H1 (cell line): ENCODE measurements around the gene OR9A2. TPM values are rescaled to one million over a fixed set of nuclear protein-coding genes. Genes with fewer than 3 reads are reported as not detected.
"Not testable (repeated sequence)": the region's sequence is repeated elsewhere in the genome, so short reads cannot be mapped to it uniquely, and the experiment has no call there.

Experiments used
- CTCF ChIA-PET: fragments of 300-600 bp; sonication (Branson Sonifier 250); formaldehyde crosslinking; loops from one replicate; lab custom pipeline; 2021; ENCODE audit not compliant: partially characterized antibody; lab: Charles Lee
- POLR2A ChIA-PET: fragments of 300-600 bp; sonication (Branson Sonifier 250); formaldehyde crosslinking; loops from one replicate; lab custom pipeline; 2021; ENCODE audit warnings: inconsistent platforms; ENCODE audit not compliant: partially characterized antibody; lab: Charles Lee
- DNase-seq, 2 experiments: peaks; one replicate each; pipeline versions ENCODE4 v3.0.0 to v3.0.0-alpha.2; 2010 to 2022; ENCODE audit warnings: low spot score in 2 of 2, low read depth in 1 of 2, mixed read lengths in 1 of 2
- FAIRE-seq: peaks from 2 replicates; lab custom pipeline; 2011; peaks lifted over from hg19 to GRCh38; lab: Jason Lieb, UNC
- H2AFZ ChIP-seq: 2 replicates; pipeline ENCODE4 v1.8.1; 2012; ENCODE audit warnings: low read length, inconsistent platforms
- H2AK5ac ChIP-seq: 2 replicates; pipeline ENCODE4 v1.6.1; 2013; ENCODE audit warnings: low read depth, low read length
- H2BK120ac ChIP-seq: replicated peaks from 2 replicates; pipeline ENCODE3; 2013; ENCODE audit warnings: low read depth, low read length, inconsistent platforms
- H2BK12ac ChIP-seq: 2 replicates; pipeline ENCODE4 v1.6.1; 2013; ENCODE audit warnings: low read depth, low read length
- H2BK15ac ChIP-seq: 2 replicates; pipeline ENCODE4 v1.6.1; 2013; ENCODE audit warnings: low read length
- H2BK20ac ChIP-seq: 2 replicates; pipeline ENCODE4 v1.6.1; 2013; ENCODE audit warnings: low read length
- H2BK5ac ChIP-seq: 2 replicates; pipeline ENCODE4 v1.6.1; 2013; ENCODE audit warnings: low read depth, low read length
- H3K14ac ChIP-seq: 2 replicates; pipeline ENCODE4 v1.6.1; 2013; ENCODE audit warnings: inconsistent platforms; ENCODE audit not compliant: insufficient read length
- H3K18ac ChIP-seq: 2 replicates; pipeline ENCODE4 v1.6.1; 2013; ENCODE audit warnings: low read length; ENCODE audit errors: extremely low read depth
- H3K23ac ChIP-seq: 2 replicates; pipeline ENCODE4 v1.6.1; 2013; ENCODE audit warnings: inconsistent platforms; ENCODE audit not compliant: insufficient read length
- H3K23me2 ChIP-seq: 2 replicates; pipeline ENCODE4 v1.6.1; 2013; ENCODE audit warnings: low read depth, low read length
- H3K27ac ChIP-seq: 2 replicates; pipeline ENCODE4 v1.6.1; 2011; ENCODE audit warnings: low read depth, low read length, inconsistent platforms
- H3K27me3 ChIP-seq, 4 experiments: replicated peaks in 1 of 4; 1 replicate in 1 of 4; 2 replicates in 3 of 4; pipeline versions ENCODE4 v1.6.1 to v1.8.1; 2011 to 2013; ENCODE audit warnings: low read length in 3 of 4, mild to moderate bottlenecking in 3 of 4, inconsistent platforms in 2 of 4, mixed read lengths in 2 of 4, moderate library complexity in 1 of 4; ENCODE audit not compliant: control insufficient read depth in 3 of 4, insufficient read depth in 3 of 4; ENCODE audit errors: extremely low read depth in 1 of 4
- H3K36me3 ChIP-seq, 4 experiments: 2 replicates each; pipeline versions ENCODE4 v1.6.1 to v1.8.1; 2011 to 2013; ENCODE audit warnings: mild to moderate bottlenecking in 4 of 4, low read length in 3 of 4, moderate library complexity in 2 of 4, control low read depth in 1 of 4, inconsistent platforms in 1 of 4; ENCODE audit not compliant: insufficient read depth in 4 of 4, control insufficient read depth in 2 of 4
- H3K4ac ChIP-seq: replicated peaks from 2 replicates; pipeline ENCODE3; 2013; ENCODE audit warnings: low read length, low read depth, mixed read lengths, inconsistent platforms; ENCODE audit not compliant: insufficient read length
- H3K4me1 ChIP-seq, 4 experiments: replicated peaks in 1 of 4; 1 replicate in 1 of 4; 2 replicates in 3 of 4; pipeline versions ENCODE4 v1.6.1 to v1.8.1; 2011 to 2013; ENCODE audit warnings: low read length in 3 of 4, inconsistent platforms in 2 of 4, mixed read lengths in 1 of 4; ENCODE audit not compliant: insufficient read depth in 4 of 4, control insufficient read depth in 3 of 4
- H3K4me2 ChIP-seq, 2 experiments: 2 replicates each; pipeline versions ENCODE4 v1.6.1 to v1.8.1; 2011 to 2013; ENCODE audit warnings: low read depth in 2 of 2, low read length in 2 of 2, control low read depth in 1 of 2, inconsistent platforms in 1 of 2, mild to moderate bottlenecking in 1 of 2; ENCODE audit not compliant: insufficient read depth in 1 of 2
- H3K4me3 ChIP-seq, 4 experiments: fragments of 200-600, 300-600 bp in 1 of 4; sonication (generic), shearing (Covaris generic), sonication (Bioruptor Twin) in 1 of 4; 2 replicates each; pipeline versions ENCODE4 v1.5.1 to v1.8.1; 2011 to 2016; ENCODE audit warnings: low read length in 4 of 4, low read depth in 3 of 4, control low read depth in 2 of 4, inconsistent platforms in 2 of 4, mild to moderate bottlenecking in 2 of 4, mixed read lengths in 1 of 4, moderate library complexity in 1 of 4; ENCODE audit not compliant: insufficient read depth in 2 of 4; ENCODE audit errors: extremely low read depth in 1 of 4
- H3K56ac ChIP-seq: replicated peaks from 2 replicates; pipeline ENCODE3; 2013; ENCODE audit warnings: low read depth, mild to moderate bottlenecking, mixed read lengths, low read length, inconsistent platforms; ENCODE audit not compliant: insufficient read length
- H3K79me1 ChIP-seq: 2 replicates; pipeline ENCODE4 v1.6.1; 2013; ENCODE audit warnings: low read depth, low read length, control low read depth
- H3K79me2 ChIP-seq, 2 experiments: 2 replicates each; pipeline versions ENCODE4 v1.6.1 to v1.8.1; 2012 to 2013; ENCODE audit warnings: low read length in 2 of 2, mild to moderate bottlenecking in 2 of 2, inconsistent platforms in 1 of 2; ENCODE audit not compliant: insufficient read depth in 2 of 2, control insufficient read depth in 1 of 2
- H3K9ac ChIP-seq, 4 experiments: replicated peaks in 1 of 4; 1 replicate in 1 of 4; 2 replicates in 3 of 4; pipeline versions ENCODE4 v1.6.1 to v1.8.1; 2011 to 2013; ENCODE audit warnings: low read depth in 3 of 4, low read length in 3 of 4, control low read depth in 2 of 4, mild to moderate bottlenecking in 2 of 4, moderate library complexity in 2 of 4, inconsistent platforms in 1 of 4; ENCODE audit errors: extremely low read depth in 1 of 4
- H3K9me3 ChIP-seq, 2 experiments: 2 replicates each; pipeline versions ENCODE4 v1.6.1 to v1.8.1; 2012 to 2013; ENCODE audit warnings: mild to moderate bottlenecking in 2 of 2, moderate library complexity in 2 of 2, control low read depth in 1 of 2, inconsistent platforms in 1 of 2, low read depth in 1 of 2, low read length in 1 of 2, mixed read lengths in 1 of 2; ENCODE audit not compliant: insufficient read depth in 2 of 2
- H4K20me1 ChIP-seq, 2 experiments: replicated peaks in 1 of 2; 2 replicates each; pipeline versions ENCODE3 to v1.8.1; 2011 to 2013; ENCODE audit warnings: inconsistent platforms in 2 of 2, low read length in 2 of 2, mild to moderate bottlenecking in 1 of 2; ENCODE audit not compliant: insufficient read depth in 2 of 2, control insufficient read depth in 1 of 2
- H4K5ac ChIP-seq: 2 replicates; pipeline ENCODE4 v1.6.1; 2013; ENCODE audit warnings: low read length, low read depth, mixed read lengths, inconsistent platforms; ENCODE audit not compliant: insufficient read length
- H4K8ac ChIP-seq: 2 replicates; pipeline ENCODE4 v1.8.0; 2013; ENCODE audit warnings: mild to moderate bottlenecking, moderate library complexity, low read length, inconsistent platforms; ENCODE audit not compliant: insufficient read depth; ENCODE audit errors: extremely low read depth
- H4K91ac ChIP-seq: replicated peaks from 2 replicates; pipeline ENCODE3; 2013; ENCODE audit warnings: low read length, mixed read lengths, inconsistent platforms; ENCODE audit not compliant: insufficient read length
- KDM1A ChIP-seq: fragments of 200-600, 300-600 bp; sonication (generic); IDR thresholded peaks from 2 replicates; pipeline ENCODE4 v1.7.1; 2016; ENCODE audit warnings: mild to moderate bottlenecking, low read length, borderline replicate concordance
- WGBS, 2 experiments: shearing (Covaris generic) in 1 of 2; methylation state at CpG; one replicate each; pipeline versions ENCODE4 v1.1.6 to v1.1.7; 2013 to 2015; ENCODE audit warnings: low lambda C conversion rate in 2 of 2, mixed read lengths in 2 of 2, inconsistent platforms in 1 of 2, low coverage in 1 of 2, missing lambda C conversion rate in 1 of 2; ENCODE audit not compliant: insufficient replicate concordance in 2 of 2, insufficient coverage in 1 of 2, insufficient read length in 1 of 2; ENCODE audit errors: extremely low coverage in 1 of 2, missing lambda C conversion rate in 1 of 2; 5-methylcytosine and 5-hydroxymethylcytosine counted together
- polyA plus RNA-seq, 7 experiments: library from polyadenylated mRNA; depleted of rRNA in 3 of 7; stranded (reverse) in 5 of 7; unstranded in 2 of 7; fragments of >200 nt in 5 of 7; fragments of 200-250 nt in 2 of 7; gene quantifications; 1 replicate in 5 of 7; 2 replicates in 1 of 7; 4 replicates in 1 of 7; pipeline versions ENCODE4 v1.2.1 to v1.2.3, GENCODE V29; 2011 to 2013; ENCODE audit warnings: missing spikeins in 2 of 7, mixed read lengths in 2 of 7
- total RNA-seq: library from RNA; stranded (reverse); fragmentation: NEBNext Ultra II Directional; extraction: Animal tissue kit (Norgen Biotek cat#: 25700); gene quantifications from 2 replicates; pipeline ENCODE4 v1.2.1, GENCODE V29; 2021

OR9A2 gene
- total and polyA plus RNA-seq, 2 of the 8 experiments (the other 6 are each of a cell fraction or from before 2014, with no cell fraction given) = not detected

DNA sequence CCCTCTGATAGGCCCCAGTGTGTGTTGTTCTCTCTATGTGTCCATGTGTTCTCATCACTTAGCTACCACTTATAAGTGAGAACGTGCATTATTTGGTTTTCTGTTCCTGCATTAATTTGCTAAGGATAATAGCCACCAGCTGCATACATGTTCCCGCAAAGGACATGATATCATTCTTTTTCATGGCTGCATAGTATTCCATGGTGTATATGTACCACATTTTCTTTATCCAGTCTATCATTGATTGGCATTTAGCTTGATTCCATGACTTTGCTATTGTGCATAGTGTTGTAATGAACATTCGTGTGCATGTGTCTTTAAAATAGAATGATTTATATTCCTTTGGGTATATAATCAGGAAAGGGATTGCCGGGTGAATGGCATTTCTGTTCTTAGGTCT lies 48.5 kb downstream of the OR9A2 start:
- H3K14ac ChIP-seq, H3K23me2 ChIP-seq, DNase-seq, H3K4me1 ChIP-seq, H3K23ac ChIP-seq, H4K20me1 ChIP-seq, H3K79me2 ChIP-seq, H3K9me3 ChIP-seq, H3K56ac ChIP-seq, H2BK20ac ChIP-seq, H2BK15ac ChIP-seq, H3K4ac ChIP-seq, H3K9ac ChIP-seq, H2AFZ ChIP-seq, H3K4me2 ChIP-seq, H2BK5ac ChIP-seq, H3K4me3 ChIP-seq, H2BK120ac ChIP-seq, H4K91ac ChIP-seq: not testable (repeated sequence)
- 88% methylated on average over 4 of the region's 4 CpGs; no CpG with 5 or more reads in 1 of the 2 experiments for WGBS, 2 experiments
- TF ChIP-seq KDM1A = peak; percentile 44; the same call in 1 of the 2 replicates
- TF ChIP-seq, all 59 proteins: peak for 1; not testable (repeated sequence) for 58
- H3K27ac ChIP-seq, POLR2A ChIA-PET, H3K36me3 ChIP-seq, H2BK12ac ChIP-seq, H4K5ac ChIP-seq, H3K27me3 ChIP-seq, H4K8ac ChIP-seq, FAIRE-seq, H2AK5ac ChIP-seq, H3K18ac ChIP-seq, H3K79me1 ChIP-seq: not testable (repeated sequence)
- CTCF ChIA-PET = interaction anchor here (1.9 kb wide), 1 partner anchor 262 kb away, joined by 5 read pairs; no protein-coding TSS in a partner anchor

Other genes with a start within 250 kb of the OR9A2 start
- 19.7 TPM in 2 replicates for gene EPHB6, start 172.1 kb downstream of the OR9A2 start, total RNA-seq
- gene EPHB6, start 172.1 kb downstream of the OR9A2 start, polyA plus RNA-seq (2011; rRNA removed) = 19.7 and 27.3 TPM in 2 replicates
- 0.48 and 0.52 TPM in 2 replicates for gene TRPV6, start 141.4 kb downstream of the OR9A2 start, total RNA-seq
- gene TRPV6, start 141.4 kb downstream of the OR9A2 start, polyA plus RNA-seq (2011; rRNA removed) = 1.1 and 2.1 TPM in 2 replicates
- gene TRPV5, start 93.4 kb downstream of the OR9A2 start, total RNA-seq = not detected in 2 replicates
- 0.03 and 0.05 TPM in 2 replicates for gene TRPV5, start 93.4 kb downstream of the OR9A2 start, polyA plus RNA-seq (2011; rRNA removed)
- gene LLCFC1, start 87.6 kb downstream of the OR9A2 start, total RNA-seq = not detected in 2 replicates
- gene LLCFC1, start 87.6 kb downstream of the OR9A2 start, polyA plus RNA-seq (2011; rRNA removed) = not detected in 2 replicates
- gene KEL, start 64.8 kb downstream of the OR9A2 start, total RNA-seq = 1.1 and 1.8 TPM in 2 replicates
- 1.9 and 3.6 TPM in 2 replicates for gene KEL, start 64.8 kb downstream of the OR9A2 start, polyA plus RNA-seq (2011; rRNA removed)
- gene OR6V1, start 25.2 kb upstream of the OR9A2 start, total RNA-seq = not detected in 2 replicates
- gene OR6V1, start 25.2 kb upstream of the OR9A2 start, polyA plus RNA-seq (2011; rRNA removed) = not detected in 2 replicates
- not detected in 2 replicates for gene PIP, start 104.9 kb upstream of the OR9A2 start, total RNA-seq
- not detected in 2 replicates for gene PIP, start 104.9 kb upstream of the OR9A2 start, polyA plus RNA-seq (2011; rRNA removed)
- not detected in 2 replicates for gene TAS2R39, start 156.3 kb upstream of the OR9A2 start, total RNA-seq
- not detected in 2 replicates for gene TAS2R39, start 156.3 kb upstream of the OR9A2 start, polyA plus RNA-seq (2011; rRNA removed)
- gene TAS2R40, start 194.9 kb upstream of the OR9A2 start, total RNA-seq = not detected in 2 replicates
- gene TAS2R40, start 194.9 kb upstream of the OR9A2 start, polyA plus RNA-seq (2011; rRNA removed) = not detected in 2 replicates
- gene GSTK1, start 236.3 kb upstream of the OR9A2 start, total RNA-seq = 25.5 and 26.2 TPM in 2 replicates
- 32.5 and 34.0 TPM in 2 replicates for gene GSTK1, start 236.3 kb upstream of the OR9A2 start, polyA plus RNA-seq (2011; rRNA removed)